Mesendoderm (in vitro differentiated cells): ENCODE data around the gene AGBL3.

Experiments used
- DNase-seq: peaks from one replicate; pipeline ENCODE4 v3.0.0; 2013
- H2AK5ac ChIP-seq: 2 replicates; pipeline ENCODE4 v1.6.1; 2013; ENCODE audit warnings: low read length, inconsistent platforms
- H2BK120ac ChIP-seq: 2 replicates; pipeline ENCODE4 v1.6.1; 2013; ENCODE audit warnings: low read depth, mild to moderate bottlenecking, low read length, moderate library complexity, mixed read lengths
- H2BK15ac ChIP-seq: replicated peaks from 2 replicates; pipeline ENCODE4 v1.6.1; 2013; ENCODE audit warnings: low read depth, mild to moderate bottlenecking, moderate library complexity
- H2BK5ac ChIP-seq: 2 replicates; pipeline ENCODE4 v1.6.1; 2013; ENCODE audit warnings: low read length, inconsistent platforms
- H3K18ac ChIP-seq: 2 replicates; pipeline ENCODE4 v1.6.1; 2013; ENCODE audit warnings: mild to moderate bottlenecking, low read length, mixed read lengths
- H3K23ac ChIP-seq: one replicate; pipeline ENCODE4 v1.6.1; 2013; ENCODE audit warnings: low read length
- H3K27ac ChIP-seq: 2 replicates; pipeline ENCODE4 v1.5.1; 2013; ENCODE audit warnings: low read depth, mild to moderate bottlenecking, inconsistent platforms, low read length, moderate library complexity
- H3K27me3 ChIP-seq: 2 replicates; pipeline ENCODE4 v1.6.1; 2013; ENCODE audit warnings: low read length, control low read depth, mild to moderate bottlenecking, inconsistent platforms; ENCODE audit not compliant: insufficient read depth, poor library complexity
- H3K36me3 ChIP-seq: 2 replicates; pipeline ENCODE4 v1.6.1; 2013; ENCODE audit warnings: low read length, inconsistent platforms; ENCODE audit not compliant: control insufficient read depth, insufficient read depth
- H3K4ac ChIP-seq: one replicate; pipeline ENCODE4 v1.6.1; 2013; ENCODE audit warnings: low read depth, mild to moderate bottlenecking, low read length, moderate library complexity
- H3K4me1 ChIP-seq: 2 replicates; pipeline ENCODE4 v1.6.1; 2013; ENCODE audit warnings: low read depth, low read length, inconsistent platforms; ENCODE audit not compliant: control insufficient read depth
- H3K4me2 ChIP-seq: 2 replicates; pipeline ENCODE4 v1.6.1; 2013; ENCODE audit warnings: low read length
- H3K4me3 ChIP-seq: 2 replicates; pipeline ENCODE4 v1.5.1; 2013; ENCODE audit warnings: mild to moderate bottlenecking, low read length
- H3K56ac ChIP-seq: one replicate; pipeline ENCODE4 v1.6.1; 2013; ENCODE audit warnings: low read length
- H3K79me1 ChIP-seq: 2 replicates; pipeline ENCODE4 v1.6.1; 2013; ENCODE audit warnings: low read length, inconsistent platforms
- H3K79me2 ChIP-seq: 2 replicates; pipeline ENCODE4 v1.6.1; 2013; ENCODE audit warnings: mild to moderate bottlenecking, low read length; ENCODE audit not compliant: control insufficient read depth, insufficient read depth
- H3K9ac ChIP-seq: 2 replicates; pipeline ENCODE4 v1.6.1; 2013; ENCODE audit warnings: low read length, inconsistent platforms
- H4K5ac ChIP-seq: one replicate; pipeline ENCODE4 v1.6.1; 2013; ENCODE audit warnings: low read length
- H4K8ac ChIP-seq: one replicate; pipeline ENCODE4 v1.6.1; 2013; ENCODE audit warnings: low read depth, mild to moderate bottlenecking, control low read depth, low read length, moderate library complexity
- WGBS: extraction: QIAGEN DNeasy Blood & Tissue Kit; methylation state at CpG from one replicate; pipeline ENCODE4 v1.1.7; 2013; ENCODE audit warnings: low lambda C conversion rate, missing lambda C conversion rate; ENCODE audit not compliant: insufficient coverage; ENCODE audit errors: extremely low coverage; 5-methylcytosine and 5-hydroxymethylcytosine counted together

Gene AGBL3

DNA sequence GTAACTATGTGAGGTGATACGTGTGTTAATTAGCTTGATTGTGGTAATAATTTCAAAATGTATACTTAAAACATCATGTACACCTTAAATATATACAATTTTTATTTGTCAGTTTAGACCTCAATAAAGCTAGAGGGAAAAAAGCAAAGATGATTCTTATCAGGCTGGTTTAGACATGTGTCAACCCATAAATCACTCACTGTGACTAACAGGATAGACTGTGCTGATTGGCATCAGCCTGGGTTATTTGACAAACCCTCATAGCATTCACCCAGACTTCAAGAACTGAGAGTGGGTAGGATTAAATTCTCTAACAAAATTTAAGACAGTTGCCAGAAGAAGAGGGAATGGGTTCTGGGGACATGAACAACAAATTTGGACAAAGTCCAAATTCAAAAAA is 87.8 kb downstream of the AGBL3 start:
- H2BK15ac ChIP-seq: no peak overlapping the region
- no peak overlapping the region for H3K18ac ChIP-seq
- no peak overlapping the region for H3K56ac ChIP-seq
- no peak overlapping the region for H3K23ac ChIP-seq
- no peak overlapping the region for H4K8ac ChIP-seq
- no peak overlapping the region for H2BK5ac ChIP-seq
- H3K4me1 ChIP-seq: no peaks in the 10 kb centered on the region
- H3K36me3 ChIP-seq: no peaks in the 10 kb centered on the region
- H3K79me2 ChIP-seq: no peaks in the 10 kb centered on the region
- no peak overlapping the region for H3K27ac ChIP-seq
- no peak overlapping the region for H3K4ac ChIP-seq
- H2AK5ac ChIP-seq: no peak overlapping the region
- H3K4me2 ChIP-seq: no peak overlapping the region
- no peak overlapping the region for H2BK120ac ChIP-seq
- H3K4me3 ChIP-seq: no peak overlapping the region
- no CpG with 5 or more reads among the region's 1 CpG for WGBS
- no peak overlapping the region for H4K5ac ChIP-seq
- H3K9ac ChIP-seq: no peak overlapping the region
- no peaks in the 10 kb centered on the region for H3K27me3 ChIP-seq
- no peak for DNase-seq
- H3K79me1 ChIP-seq: no peaks in the 10 kb centered on the region

DNA sequence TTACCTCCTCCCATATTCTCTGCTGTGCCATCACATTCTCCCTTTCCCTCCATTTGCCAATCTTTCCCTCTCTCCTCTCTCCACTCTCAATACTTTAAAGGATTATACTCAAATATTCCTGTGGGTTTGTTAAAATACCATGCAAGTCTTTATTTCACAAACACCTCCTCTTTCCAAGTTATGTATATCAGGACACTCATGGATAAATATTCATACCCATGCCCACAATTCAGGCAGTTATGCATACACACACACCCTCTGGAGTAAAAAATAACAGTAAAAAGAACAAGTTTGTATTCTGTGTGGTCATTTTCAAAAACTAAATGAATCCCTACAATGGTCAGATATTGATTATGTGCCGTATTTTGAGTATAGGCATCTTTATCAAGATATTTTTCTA is 88.2 kb downstream of the AGBL3 start:
- no peak overlapping the region for H3K4ac ChIP-seq
- H3K36me3 ChIP-seq: no peaks in the 10 kb centered on the region
- no peak overlapping the region for H4K8ac ChIP-seq
- DNase-seq: no peak
- H3K27me3 ChIP-seq: no peaks in the 10 kb centered on the region
- H3K23ac ChIP-seq: no peak overlapping the region
- no peak overlapping the region for H3K4me3 ChIP-seq
- no peaks in the 10 kb centered on the region for H3K4me1 ChIP-seq
- no peak overlapping the region for H2AK5ac ChIP-seq
- no peak overlapping the region for H2BK15ac ChIP-seq
- H3K4me2 ChIP-seq: no peak overlapping the region
- no peak overlapping the region for H2BK5ac ChIP-seq
- WGBS: no CpG with 5 or more reads among the region's 1 CpG
- no peaks in the 10 kb centered on the region for H3K79me1 ChIP-seq
- no peak overlapping the region for H3K56ac ChIP-seq
- no peak overlapping the region for H3K18ac ChIP-seq
- H4K5ac ChIP-seq: no peak overlapping the region
- no peak overlapping the region for H3K9ac ChIP-seq
- no peak overlapping the region for H2BK120ac ChIP-seq
- H3K79me2 ChIP-seq: no peaks in the 10 kb centered on the region
- no peak overlapping the region for H3K27ac ChIP-seq

GRCh38 chr7:135075716-135076115 is 89.4 kb downstream of the AGBL3 start:
- Histone ChIP-seq H3K18ac (no peak overlapping the region), H3K23ac (peak overlapping the region; percentile 59), H3K4me1 (no peaks in the 10 kb centered on the region), H3K9ac (no peak overlapping the region), H3K4me3 (no peak overlapping the region), H3K36me3 (no peaks in the 10 kb centered on the region), H2AK5ac (no peak overlapping the region), H3K56ac (no peak overlapping the region), H4K8ac (no peak overlapping the region), H3K27me3 (no peaks in the 10 kb centered on the region), H3K4ac (no peak overlapping the region), H3K4me2 (no peak overlapping the region), H3K27ac (no peak overlapping the region), H3K79me2 (no peaks in the 10 kb centered on the region), H4K5ac (no peak overlapping the region), H2BK120ac (no peak overlapping the region), H2BK15ac (no peak overlapping the region), H2BK5ac (no peak overlapping the region), H3K79me1 (no peaks in the 10 kb centered on the region)
- DNase-seq: no peak
- no CpG with 5 or more reads among the region's 3 CpGs for WGBS

- peak overlapping the region; percentile 43 for H3K4ac ChIP-seq
- H3K56ac ChIP-seq: no peak overlapping the region
- no peak overlapping the region for H3K4me2 ChIP-seq
- no peaks in the 10 kb centered on the region for H3K36me3 ChIP-seq
- no peaks in the 10 kb centered on the region for H3K4me1 ChIP-seq
- H2BK15ac ChIP-seq: no peak overlapping the region
- H3K23ac ChIP-seq: no peak overlapping the region
- H4K8ac ChIP-seq: no peak overlapping the region
- H2AK5ac ChIP-seq: no peak overlapping the region
- no peaks in the 10 kb centered on the region for H3K79me2 ChIP-seq
- H3K9ac ChIP-seq: no peak overlapping the region
- no peak overlapping the region for H4K5ac ChIP-seq
- H2BK120ac ChIP-seq: no peak overlapping the region
- H3K18ac ChIP-seq: no peak overlapping the region
- no peak for DNase-seq
- H3K27ac ChIP-seq: no peak overlapping the region
- H3K27me3 ChIP-seq: no peaks in the 10 kb centered on the region
- WGBS: no CpG with 5 or more reads among the region's 4 CpGs
- no peak overlapping the region for H3K4me3 ChIP-seq
- no peaks in the 10 kb centered on the region for H3K79me1 ChIP-seq
- no peak overlapping the region for H2BK5ac ChIP-seq
Observed at GRCh38 chr7:135076882-135077281, 90.6 kb downstream of the AGBL3 start.

- H3K9ac ChIP-seq: no peak overlapping the region
- no peaks in the 10 kb centered on the region for H3K27me3 ChIP-seq
- H3K56ac ChIP-seq: no peak overlapping the region
- no peak overlapping the region for H4K8ac ChIP-seq
- no CpG with 5 or more reads among the region's 7 CpGs for WGBS
- H3K23ac ChIP-seq: no peak overlapping the region
- no peak overlapping the region for H3K4me2 ChIP-seq
- H3K36me3 ChIP-seq: no peaks in the 10 kb centered on the region
- H3K4ac ChIP-seq: no peak overlapping the region
- H3K27ac ChIP-seq: no peak overlapping the region
- H4K5ac ChIP-seq: no peak overlapping the region
- no peaks in the 10 kb centered on the region for H3K79me1 ChIP-seq
- H2AK5ac ChIP-seq: no peak overlapping the region
- H2BK120ac ChIP-seq: no peak overlapping the region
- no peak overlapping the region for H3K4me3 ChIP-seq
- peak; percentile 24 for DNase-seq
- no peak overlapping the region for H2BK5ac ChIP-seq
- no peak overlapping the region for H2BK15ac ChIP-seq
- H3K79me2 ChIP-seq: no peaks in the 10 kb centered on the region
- H3K18ac ChIP-seq: no peak overlapping the region
- no peaks in the 10 kb centered on the region for H3K4me1 ChIP-seq
Observed at GRCh38 chr7:135077642-135078041, 91.3 kb downstream of the AGBL3 start.

DNA sequence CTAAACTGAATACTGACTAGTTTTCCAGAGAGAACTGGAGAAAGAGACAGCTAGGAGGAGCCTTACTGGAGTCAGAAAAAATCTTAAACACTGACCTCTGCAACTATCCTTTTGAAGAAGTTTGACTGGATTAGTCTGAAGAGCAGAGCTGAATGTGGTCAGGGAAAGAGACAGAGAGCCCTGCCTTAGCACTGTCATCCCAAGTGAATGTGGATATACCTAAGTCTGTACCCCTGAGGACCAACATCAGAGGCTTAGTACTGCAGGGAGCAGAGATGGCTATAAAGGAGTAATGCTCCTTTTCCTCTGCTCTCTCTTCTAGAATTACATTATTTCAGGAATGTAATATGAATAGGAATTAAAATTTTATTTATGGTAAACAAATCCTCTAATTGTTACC is 91.7 kb downstream of the AGBL3 start:
- H2AK5ac ChIP-seq: no peak overlapping the region
- H2BK15ac ChIP-seq: no peak overlapping the region
- no peak overlapping the region for H3K18ac ChIP-seq
- H3K4ac ChIP-seq: no peak overlapping the region
- H2BK5ac ChIP-seq: no peak overlapping the region
- no peak overlapping the region for H3K23ac ChIP-seq
- H3K27me3 ChIP-seq: no peaks in the 10 kb centered on the region
- H3K9ac ChIP-seq: no peak overlapping the region
- no peaks in the 10 kb centered on the region for H3K4me1 ChIP-seq
- no peaks in the 10 kb centered on the region for H3K79me2 ChIP-seq
- no peak overlapping the region for H4K5ac ChIP-seq
- peak; percentile 8 for DNase-seq
- no peak overlapping the region for H3K4me3 ChIP-seq
- H3K56ac ChIP-seq: no peak overlapping the region
- no peak overlapping the region for H3K4me2 ChIP-seq
- no peaks in the 10 kb centered on the region for H3K36me3 ChIP-seq
- H3K79me1 ChIP-seq: no peaks in the 10 kb centered on the region
- H3K27ac ChIP-seq: no peak overlapping the region
- no peak overlapping the region for H4K8ac ChIP-seq
- no peak overlapping the region for H2BK120ac ChIP-seq
